GM18951 (cell line): Measurements from ENCODE around the gene ARID3C.

ENCODE experiments used
- POLR2A ChIP-seq: IDR thresholded peaks from 4 replicates; pipeline ENCODE4 v1.6.1; 2011; ENCODE audit warnings: mild to moderate bottlenecking; ENCODE audit not compliant: insufficient read length, insufficient read depth; ENCODE audit errors: extremely low read depth
- in situ Hi-C: fragments of 300-500 bp; cut with MboI; formaldehyde crosslinking; loops from one replicate; pipeline ENCODE4 v1.12.0; 2022; ENCODE audit warnings: low sequenced_read_pairs, mixed read lengths, inconsistent platforms; ENCODE audit not compliant: unreplicated experiment

The ARID3C gene

DNA sequence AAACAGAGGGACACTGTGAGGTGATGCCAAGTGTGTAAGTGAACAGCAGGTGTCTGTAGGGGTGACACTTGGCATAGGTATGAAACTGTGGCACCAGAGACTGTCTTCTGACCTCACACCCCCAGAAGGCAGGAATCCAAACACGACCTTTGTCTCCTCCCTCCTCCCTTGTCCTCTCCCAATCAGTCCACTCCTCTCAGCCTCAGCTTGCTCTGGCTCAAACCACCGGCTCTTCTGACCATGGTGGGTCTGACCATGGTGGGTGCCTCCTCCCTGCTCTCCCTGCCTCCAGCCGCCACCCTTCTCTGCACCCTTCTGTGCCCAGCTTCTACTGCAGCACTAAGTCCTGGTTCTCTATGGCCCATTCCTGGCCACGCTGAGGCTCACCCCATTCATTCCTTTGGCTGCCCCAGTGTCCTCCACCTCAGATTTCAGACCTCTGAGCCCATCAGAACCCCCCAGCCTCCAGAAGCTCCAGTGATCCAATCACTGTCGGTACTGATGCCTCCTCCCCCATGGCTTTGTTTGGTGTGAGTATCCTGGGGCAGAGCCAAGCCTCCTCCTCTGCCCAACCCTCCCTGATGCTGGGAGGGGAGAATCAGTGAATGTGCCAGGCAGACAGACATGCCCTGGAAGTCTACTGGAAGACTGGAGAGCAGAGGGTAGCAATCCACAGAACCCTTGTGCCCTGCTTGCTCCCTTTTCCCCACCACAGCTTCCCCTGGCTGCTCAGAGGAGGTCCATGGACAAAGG lies 1.7 kb upstream of the ARID3C start:
- TF ChIP-seq POLR2A, result no peak
- in situ Hi-C loops, result no loop called here

GRCh38 chr9:34629491-34629808 lies 584 bp upstream of the ARID3C start:
- in situ Hi-C loops, result no loop called here
- no peak for TF ChIP-seq POLR2A

- in situ Hi-C loops, result no loop called here
- TF ChIP-seq POLR2A, result no peak
These were observed 880 bp downstream of the ARID3C start for GRCh38 chr9:34627716-34628655.

- in situ Hi-C loops, result no loop called here
- no peak for TF ChIP-seq POLR2A
These were observed 3.7 kb downstream of the ARID3C start for GRCh38 chr9:34625186-34625486.

- in situ Hi-C loops, result no loop called here
- no peak for TF ChIP-seq POLR2A
These were observed 4.2 kb downstream of the ARID3C start for GRCh38 chr9:34624475-34625185.

- no peak for TF ChIP-seq POLR2A
- in situ Hi-C loops, result no loop called here
These were observed 5.3 kb downstream of the ARID3C start for GRCh38 chr9:34623374-34624235.

DNA sequence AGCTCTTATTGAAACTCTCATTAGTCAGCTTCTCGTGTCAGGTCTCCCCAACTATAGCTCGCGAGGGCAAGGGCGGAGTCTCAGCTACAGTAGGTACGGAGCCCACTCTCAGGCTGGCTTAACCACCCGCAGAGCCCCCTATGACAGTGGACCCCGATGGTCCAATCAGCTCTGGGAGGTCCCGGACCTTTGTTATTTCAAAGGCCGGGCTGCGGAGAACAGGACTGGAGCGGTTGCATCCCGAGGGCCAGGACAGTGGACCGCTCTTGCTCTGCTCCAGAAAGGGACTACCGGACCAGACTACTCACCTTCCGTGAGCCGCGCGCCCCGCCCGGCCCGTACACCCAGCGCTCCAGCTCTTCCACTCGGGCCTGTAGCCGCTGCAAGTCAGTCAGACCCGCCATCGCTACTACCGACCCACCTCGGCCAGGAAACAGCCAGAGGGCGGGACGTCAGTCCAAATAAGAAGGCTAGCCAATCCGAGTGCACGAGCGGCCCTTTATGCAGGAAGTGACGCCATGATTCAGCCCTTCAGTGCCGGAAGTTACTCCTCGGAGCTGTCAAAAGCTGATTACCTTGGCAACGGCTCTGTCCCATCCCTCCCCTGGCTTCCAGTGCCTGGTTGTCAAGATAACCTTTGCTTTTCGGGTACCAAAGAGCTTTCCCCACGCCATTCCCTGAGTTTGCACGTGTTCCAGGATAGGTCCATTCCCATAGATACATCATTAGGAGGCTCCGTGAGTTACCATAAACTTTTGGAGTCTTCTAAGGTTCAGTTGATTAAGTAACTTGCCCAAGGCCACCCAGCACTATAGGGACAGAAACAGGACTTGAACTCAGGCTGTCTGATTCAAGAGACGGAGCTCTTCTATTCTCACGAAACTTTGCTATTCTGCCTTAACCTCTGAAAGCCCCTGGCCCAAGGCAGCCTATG lies 8.5 kb downstream of the ARID3C start, which contains the start of gene DCTN3:
Gene DCTN3, minus strand, starts transcription at position 435 of the 934 bp plus-strand sequence. Its CDS starts 31 bp downstream, at position 404.
- peak; percentile 77 for TF ChIP-seq POLR2A
- in situ Hi-C loops, result no loop called here

DNA sequence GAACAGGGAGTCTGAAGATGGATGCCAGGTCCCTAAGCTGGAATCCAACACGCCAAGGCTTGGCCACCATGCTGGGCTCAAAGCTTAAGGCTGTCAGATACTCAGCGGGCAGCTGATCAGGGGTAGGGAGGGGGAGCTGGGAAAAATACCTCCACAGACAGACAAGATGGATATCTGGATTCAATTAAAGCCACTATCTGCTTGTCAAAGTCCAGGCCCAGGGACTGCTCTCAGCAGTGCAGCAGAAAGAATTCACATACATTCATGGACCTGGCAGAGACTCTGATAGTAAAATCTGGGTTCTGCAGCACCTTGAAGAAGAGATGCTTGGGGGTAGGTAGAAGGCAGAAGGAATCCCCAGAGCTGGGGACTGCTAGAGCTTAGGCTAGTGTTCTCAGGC lies 13.7 kb downstream of the ARID3C start:
- TF ChIP-seq POLR2A, result no peak
- in situ Hi-C loops, result no loop called here

DNA sequence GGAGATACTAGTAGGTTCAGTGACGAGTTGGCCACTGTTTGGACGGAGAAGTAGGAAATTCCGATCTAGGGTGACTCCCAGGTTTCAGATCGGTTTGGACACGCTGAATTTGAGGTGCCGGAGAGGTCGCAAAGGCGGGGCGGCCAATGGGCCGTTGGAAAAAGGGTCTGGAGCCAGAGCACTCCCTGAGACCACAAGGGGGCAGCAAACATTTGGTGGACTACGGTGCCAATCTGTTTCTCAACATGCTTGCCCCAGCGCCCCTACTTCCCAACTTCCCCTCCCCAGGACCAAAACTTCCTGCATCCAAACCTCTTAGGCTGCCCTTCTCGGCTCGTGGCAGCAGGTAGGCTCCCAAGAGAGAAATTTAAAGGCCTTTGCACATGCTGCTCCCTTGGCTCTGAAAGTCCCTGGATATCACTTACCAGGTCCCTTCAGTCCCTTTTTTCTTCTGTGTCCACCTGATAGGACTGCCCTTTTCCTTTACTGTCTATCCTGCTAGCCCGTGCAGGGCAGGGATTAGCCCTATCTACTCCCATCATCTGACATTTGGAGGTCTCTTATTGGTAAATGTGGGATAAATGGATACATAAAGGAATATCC lies 16.0 kb downstream of the ARID3C start:
- no peak for TF ChIP-seq POLR2A
- in situ Hi-C loops, result no loop called here

DNA sequence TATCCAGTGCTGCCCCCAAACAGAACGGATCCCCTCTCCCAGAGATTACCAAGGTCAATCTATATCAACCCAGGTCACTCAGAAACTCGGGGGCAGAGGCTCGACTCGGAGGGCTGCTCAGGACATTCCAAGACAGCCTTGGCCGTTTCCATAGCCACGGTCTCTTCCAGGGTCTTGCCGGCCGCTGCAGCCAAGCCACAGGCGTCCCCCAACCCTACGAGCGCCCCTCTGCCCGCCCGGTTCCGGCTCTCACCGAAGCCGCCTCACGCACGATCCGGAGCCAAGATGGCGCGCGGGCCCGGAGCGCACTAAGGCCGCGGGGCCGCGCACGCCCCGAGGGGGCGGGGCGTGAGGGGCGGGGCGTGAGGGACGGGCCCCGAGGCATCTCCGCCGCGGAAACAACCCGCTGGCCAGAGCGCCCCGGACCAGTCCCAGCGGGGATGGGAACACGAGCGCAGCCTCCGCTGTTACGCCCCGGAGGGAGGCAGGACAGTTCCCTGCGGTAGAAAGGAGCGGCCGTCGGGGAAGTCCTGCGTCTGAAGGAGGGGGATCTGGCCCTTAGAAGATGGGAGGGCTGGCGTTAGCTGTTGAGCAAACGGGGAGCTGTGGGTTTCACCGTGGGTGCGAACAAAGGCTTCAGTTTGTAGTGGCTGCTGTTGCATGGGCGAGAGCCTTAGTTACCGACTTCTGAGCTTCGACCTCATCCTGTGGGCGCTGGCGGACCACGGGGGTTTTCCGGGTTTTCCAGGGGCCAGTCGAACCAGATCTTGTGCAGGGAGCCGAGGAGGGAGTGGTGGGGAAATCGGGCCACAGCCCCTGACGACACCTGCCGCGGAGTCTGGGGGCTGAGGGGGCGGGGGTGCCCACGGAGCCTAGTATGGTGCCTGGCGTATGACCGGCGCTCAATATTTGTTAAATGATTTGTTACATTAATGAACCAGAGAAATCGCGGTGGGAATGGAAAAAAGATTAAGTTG lies 16.8 kb downstream of the ARID3C start, which contains the start of gene RPP25L:
Gene RPP25L, minus strand, starts transcription at position 287 of the 977 bp plus-strand sequence. CDS start 801 bp downstream, outside the sequence.
- TF ChIP-seq POLR2A, result peak; percentile 94

GRCh38 chr9:34611251-34611810 lies 17.5 kb downstream of the ARID3C start:
- no peak for TF ChIP-seq POLR2A
- in situ Hi-C loops, result no loop called here

More for the DNA sequence above, 16.8 kb downstream of the ARID3C start, which contains the start of gene RPP25L:
- in situ Hi-C loops, result no loop called here
